Measurements from ENCODE around the gene CUL4B. TPM values are rescaled to one million over a fixed set of nuclear protein-coding genes. Genes with fewer than 3 reads are reported as not detected.

The CUL4B gene
- total and polyA plus RNA-seq, 10 donors: 19.6 to 60.1 (median 41.0) TPM

DNA sequence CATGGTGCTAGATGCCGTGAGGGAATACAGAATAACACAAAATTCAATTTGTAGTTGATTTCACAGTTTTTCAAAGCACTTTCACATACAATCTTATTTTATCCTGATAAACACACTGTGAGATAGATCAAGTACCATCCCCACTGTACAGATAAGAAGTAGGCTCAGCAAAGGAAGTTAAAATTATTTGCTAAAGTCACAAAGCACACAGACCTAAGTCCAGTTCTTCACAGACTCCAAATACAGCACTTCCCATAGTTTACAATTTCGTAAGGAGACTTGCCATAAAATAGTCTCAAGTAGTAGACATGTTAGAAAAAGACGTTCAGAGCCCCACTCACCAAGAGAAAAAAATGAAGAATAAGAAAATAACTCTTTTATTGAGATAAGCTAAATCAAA, 7.8 kb upstream of the CUL4B start:
- intact Hi-C loops (cut with DNase I; ENCODE audit: low total_unique reads): no loop called here
- TF ChIP-seq POLR2AphosphoS5 (IDR thresholded peaks at IDR 0.05) (no peak), POLR2A (IDR thresholded peaks at IDR 0.05) (no peak)
- TF ChIP-seq, protein P1, sequence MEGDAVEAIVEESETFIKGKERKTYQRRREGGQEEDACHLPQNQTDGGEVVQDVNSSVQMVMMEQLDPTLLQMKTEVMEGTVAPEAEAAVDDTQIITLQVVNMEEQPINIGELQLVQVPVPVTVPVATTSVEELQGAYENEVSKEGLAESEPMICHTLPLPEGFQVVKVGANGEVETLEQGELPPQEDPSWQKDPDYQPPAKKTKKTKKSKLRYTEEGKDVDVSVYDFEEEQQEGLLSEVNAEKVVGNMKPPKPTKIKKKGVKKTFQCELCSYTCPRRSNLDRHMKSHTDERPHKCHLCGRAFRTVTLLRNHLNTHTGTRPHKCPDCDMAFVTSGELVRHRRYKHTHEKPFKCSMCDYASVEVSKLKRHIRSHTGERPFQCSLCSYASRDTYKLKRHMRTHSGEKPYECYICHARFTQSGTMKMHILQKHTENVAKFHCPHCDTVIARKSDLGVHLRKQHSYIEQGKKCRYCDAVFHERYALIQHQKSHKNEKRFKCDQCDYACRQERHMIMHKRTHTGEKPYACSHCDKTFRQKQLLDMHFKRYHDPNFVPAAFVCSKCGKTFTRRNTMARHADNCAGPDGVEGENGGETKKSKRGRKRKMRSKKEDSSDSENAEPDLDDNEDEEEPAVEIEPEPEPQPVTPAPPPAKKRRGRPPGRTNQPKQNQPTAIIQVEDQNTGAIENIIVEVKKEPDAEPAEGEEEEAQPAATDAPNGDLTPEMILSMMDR (IDR thresholded peaks at IDR 0.05 in 8 of 11, conservative IDR thresholded peaks at IDR 0.05 in 3 of 11): no peak
- H3K36me3 ChIP-seq: no peaks in the 10 kb centered on the region
- no peak overlapping the region for H3K4me3 ChIP-seq
- H3K27me3 ChIP-seq (replicated peaks in 1 of 7): no peaks in the 10 kb centered on the region
- H3K27ac ChIP-seq: no peak overlapping the region
- no peaks in the 10 kb centered on the region for H3K9me3 ChIP-seq
- H3K4me1 ChIP-seq: no peaks in the 10 kb centered on the region
- no peak for DNase-seq
- 65 to 94% (median 75%) methylated on average over 3 of the region's 3 CpGs for WGBS, 5 donors

DNA sequence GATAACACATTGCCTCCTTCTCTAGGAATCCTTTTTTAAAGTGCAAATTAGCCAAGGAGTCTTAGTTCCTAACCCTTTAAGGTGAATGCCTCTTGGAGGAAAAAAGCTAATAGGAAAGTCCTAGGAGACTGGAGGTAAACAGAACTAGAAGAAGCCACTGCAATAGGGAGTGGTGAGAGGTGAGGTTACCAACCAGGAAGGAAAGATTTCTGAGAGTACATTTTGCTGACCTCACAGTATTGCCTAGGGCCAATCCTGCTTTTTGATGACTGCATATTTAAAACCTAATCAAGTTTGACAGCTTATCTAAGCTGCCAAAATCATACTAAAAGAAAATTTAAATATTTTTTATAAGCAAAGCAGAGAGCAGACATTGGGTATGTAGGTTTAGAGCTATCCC, 7.3 kb upstream of the CUL4B start:
- no peak for DNase-seq
- TF ChIP-seq, protein P1 (IDR thresholded peaks at IDR 0.05 in 8 of 11, conservative IDR thresholded peaks at IDR 0.05 in 3 of 11): no peak
- TF ChIP-seq POLR2AphosphoS5 (IDR thresholded peaks at IDR 0.05) (no peak), POLR2A (IDR thresholded peaks at IDR 0.05) (no peak)
- Histone ChIP-seq H3K27me3 (replicated peaks in 1 of 7) (no peaks in the 10 kb centered on the region), H3K9me3 (no peaks in the 10 kb centered on the region), H3K36me3 (no peaks in the 10 kb centered on the region), H3K4me3 (no peak overlapping the region), H3K4me1 (no peaks in the 10 kb centered on the region), H3K27ac (no peak overlapping the region)
- intact Hi-C loops (cut with DNase I; ENCODE audit: low total_unique reads): no loop called here

DNA sequence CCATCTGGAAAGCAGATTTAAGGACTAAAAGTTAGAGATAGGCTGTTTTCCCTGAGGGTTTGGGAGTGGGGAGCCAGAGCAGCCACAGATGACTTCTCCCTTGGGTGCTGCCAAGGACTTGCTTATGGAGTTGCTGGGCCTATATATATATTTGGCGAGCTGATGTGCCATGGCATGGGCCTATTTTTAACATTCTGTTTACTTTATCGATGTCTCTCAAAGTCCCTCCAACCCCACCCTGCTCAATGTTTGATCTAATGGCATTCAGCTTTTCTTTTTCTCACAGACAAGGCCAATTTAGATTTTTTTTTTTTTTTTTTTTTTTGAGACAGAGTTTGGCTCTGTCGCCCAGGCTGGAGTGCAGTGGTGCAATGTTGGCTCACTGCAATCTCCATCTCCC, 6.1 kb upstream of the CUL4B start:
- TF ChIP-seq POLR2AphosphoS5 (IDR thresholded peaks at IDR 0.05) (no peak), POLR2A (IDR thresholded peaks at IDR 0.05) (no peak)
- TF ChIP-seq, protein P1 (IDR thresholded peaks at IDR 0.05 in 8 of 11, conservative IDR thresholded peaks at IDR 0.05 in 3 of 11): no peak
- DNase-seq: no peak
- H3K4me3 ChIP-seq: no peak overlapping the region
- peaks cover 0 to 11% (median 7%) of the 10 kb centered on the region in 6 donors for H3K4me1 ChIP-seq
- H3K27me3 ChIP-seq (replicated peaks in 1 of 7): no peaks in the 10 kb centered on the region
- intact Hi-C loops (cut with DNase I; ENCODE audit: low total_unique reads): no loop called here
- H3K9me3 ChIP-seq: no peaks in the 10 kb centered on the region
- no peaks in the 10 kb centered on the region for H3K36me3 ChIP-seq
- WGBS, 5 donors: 88 to 100% (median 95%) methylated on average over 3 of the region's 3 CpGs
- H3K27ac ChIP-seq: no peak overlapping the region

DNA sequence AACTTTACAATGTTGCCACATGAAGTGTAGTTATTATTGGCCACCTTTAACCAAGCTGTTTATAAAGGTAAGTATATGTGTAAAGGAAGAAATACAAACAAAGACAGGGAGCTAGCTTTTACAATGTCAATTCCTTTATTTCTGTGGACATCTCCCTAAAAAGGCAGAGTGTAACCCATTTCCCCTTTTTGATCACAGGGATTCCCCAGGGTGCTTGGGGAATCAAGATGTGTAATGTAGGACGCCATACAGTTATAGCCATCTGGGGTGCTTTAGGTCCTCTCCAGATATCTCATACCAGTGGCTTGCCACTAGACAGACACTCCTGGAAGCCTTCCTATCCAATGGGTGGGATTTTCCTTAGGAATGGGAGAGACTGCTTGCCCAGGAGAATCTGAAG, 4.2 kb upstream of the CUL4B start:
- DNase-seq: no peak
- 42 to 70% (median 62%) methylated on average over 1 of the region's 1 CpG for WGBS, 5 donors
- no peak overlapping the region for H3K27ac ChIP-seq
- no peaks in the 10 kb centered on the region for H3K27me3 ChIP-seq (replicated peaks in 1 of 7)
- H3K9me3 ChIP-seq: no peaks in the 10 kb centered on the region
- H3K4me1 ChIP-seq: peaks cover 0 to 13% (median 7%) of the 10 kb centered on the region in 6 donors
- intact Hi-C loops (cut with DNase I; ENCODE audit: low total_unique reads): no loop called here
- H3K4me3 ChIP-seq: no peak overlapping the region
- TF ChIP-seq, protein P1 (IDR thresholded peaks at IDR 0.05 in 8 of 11, conservative IDR thresholded peaks at IDR 0.05 in 3 of 11): no peak
- TF ChIP-seq POLR2A (IDR thresholded peaks at IDR 0.05): no peak
- TF ChIP-seq POLR2AphosphoS5 (IDR thresholded peaks at IDR 0.05): no peak
- H3K36me3 ChIP-seq: no peaks in the 10 kb centered on the region
